ENCODE measurements around the gene TMEM232. TPM values are rescaled to one million over a fixed set of nuclear protein-coding genes. Genes with fewer than 3 reads are reported as not detected.

The TMEM232 gene
- polyA plus RNA-seq, 1 donor (not counting 4 experiments of a cell fraction or from before 2014, with no cell fraction given): 1.00 TPM

DNA sequence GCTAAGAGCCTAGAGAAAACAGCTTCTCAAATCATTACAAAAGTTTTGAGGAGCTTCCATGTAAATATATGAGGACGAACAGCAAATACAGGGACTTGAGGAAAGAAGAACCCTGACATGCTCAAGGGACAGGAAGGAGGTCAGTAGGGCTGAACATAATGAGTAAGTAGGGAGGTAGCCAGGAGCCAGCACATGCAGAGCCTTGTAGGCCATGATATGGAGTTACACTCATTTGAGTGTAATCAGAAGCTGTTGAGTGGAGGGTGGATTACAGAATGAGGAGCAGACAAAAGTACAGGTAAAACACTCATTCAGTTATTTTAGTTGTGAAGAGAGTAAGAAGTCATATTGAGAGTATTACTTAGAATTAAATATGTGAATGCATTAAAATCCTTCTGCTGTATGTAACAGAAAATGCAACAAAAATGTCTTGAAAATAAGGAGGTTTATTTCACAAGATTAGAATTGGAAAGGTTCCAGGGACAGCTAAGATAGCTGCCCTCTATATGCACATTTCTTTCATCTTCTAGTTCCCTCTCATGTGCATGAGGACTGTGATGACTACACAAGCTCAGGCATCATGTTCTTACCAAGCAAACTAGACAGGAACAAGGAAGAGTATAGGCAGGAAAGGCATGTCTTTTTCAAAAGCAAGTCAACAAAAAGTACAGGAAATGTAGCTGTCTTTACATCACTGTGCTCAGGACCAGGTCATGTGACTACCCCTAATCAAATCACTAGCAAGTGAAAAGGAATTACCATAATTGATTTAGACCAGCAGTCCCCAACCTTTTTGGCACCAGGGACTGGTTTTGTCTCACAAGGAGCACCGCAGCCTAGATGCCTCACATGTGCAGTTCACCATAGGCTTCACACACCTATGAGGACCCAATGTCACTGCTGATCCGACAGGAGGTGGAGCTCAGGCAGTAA, 87.2 kb downstream of the TMEM232 start:
- dilution Hi-C loops (cut with MboI; ENCODE audit: extremely low pct_ligation_motif_present, low sequenced_read_pairs): no loop called here
- no peak for DNase-seq (ENCODE audit: low read depth, low spot score)
- TF ChIP-seq, protein P1, sequence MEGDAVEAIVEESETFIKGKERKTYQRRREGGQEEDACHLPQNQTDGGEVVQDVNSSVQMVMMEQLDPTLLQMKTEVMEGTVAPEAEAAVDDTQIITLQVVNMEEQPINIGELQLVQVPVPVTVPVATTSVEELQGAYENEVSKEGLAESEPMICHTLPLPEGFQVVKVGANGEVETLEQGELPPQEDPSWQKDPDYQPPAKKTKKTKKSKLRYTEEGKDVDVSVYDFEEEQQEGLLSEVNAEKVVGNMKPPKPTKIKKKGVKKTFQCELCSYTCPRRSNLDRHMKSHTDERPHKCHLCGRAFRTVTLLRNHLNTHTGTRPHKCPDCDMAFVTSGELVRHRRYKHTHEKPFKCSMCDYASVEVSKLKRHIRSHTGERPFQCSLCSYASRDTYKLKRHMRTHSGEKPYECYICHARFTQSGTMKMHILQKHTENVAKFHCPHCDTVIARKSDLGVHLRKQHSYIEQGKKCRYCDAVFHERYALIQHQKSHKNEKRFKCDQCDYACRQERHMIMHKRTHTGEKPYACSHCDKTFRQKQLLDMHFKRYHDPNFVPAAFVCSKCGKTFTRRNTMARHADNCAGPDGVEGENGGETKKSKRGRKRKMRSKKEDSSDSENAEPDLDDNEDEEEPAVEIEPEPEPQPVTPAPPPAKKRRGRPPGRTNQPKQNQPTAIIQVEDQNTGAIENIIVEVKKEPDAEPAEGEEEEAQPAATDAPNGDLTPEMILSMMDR (optimal IDR thresholded peaks at IDR 0.05 in 1 of 3, IDR thresholded peaks at IDR 0.05 in 1 of 3, conservative IDR thresholded peaks at IDR 0.05 in 1 of 3; ENCODE audit: extremely low read depth in 1 of 3, insufficient read depth in 2 of 3, low read length in 3 of 3): no peak
- no peak for TF ChIP-seq EZH2 (IDR thresholded peaks at IDR 0.05; ENCODE audit: low read length)

GRCh38 chr5:110634475-110634874, 92.0 kb downstream of the TMEM232 start:
- dilution Hi-C loops (cut with MboI; ENCODE audit: extremely low pct_ligation_motif_present, low sequenced_read_pairs): no loop called here

More for the DNA sequence above, 87.2 kb downstream of the TMEM232 start:
- H3K4me2 ChIP-seq (ENCODE audit: control insufficient read depth, extremely low read depth, insufficient read depth, low read depth, low read length): no peak overlapping the region
- H3K9me3 ChIP-seq (ENCODE audit: control insufficient read depth, low read depth, low read length): no peaks in the 10 kb centered on the region
- H3K4me1 ChIP-seq (ENCODE audit: control insufficient read depth, extremely low read depth, insufficient read depth, low read length): no peaks in the 10 kb centered on the region
- H3K79me2 ChIP-seq (ENCODE audit: control insufficient read depth, insufficient read depth, low read length): no peaks in the 10 kb centered on the region
- no peaks in the 10 kb centered on the region for H3K36me3 ChIP-seq (ENCODE audit: control insufficient read depth in 2 of 2, extremely low read depth in 1 of 2, insufficient read depth in 2 of 2, low read length in 2 of 2)
- no peak overlapping the region for H3K27ac ChIP-seq (ENCODE audit: control insufficient read depth, insufficient read depth, low read length)
- no peak overlapping the region for H2AFZ ChIP-seq (ENCODE audit: control insufficient read depth, low read length)
- no peaks in the 10 kb centered on the region for H3K9me1 ChIP-seq (ENCODE audit: control insufficient read depth, extremely low read depth, insufficient read depth, low read length)
- FAIRE-seq: no peak
- no peak overlapping the region for H3K4me3 ChIP-seq (ENCODE audit: control insufficient read depth in 2 of 3, extremely low read depth in 1 of 3, insufficient read depth in 2 of 3, low read depth in 1 of 3, low read length in 3 of 3)
- no peaks in the 10 kb centered on the region for H3K27me3 ChIP-seq (ENCODE audit: control insufficient read depth, extremely low read depth, insufficient read depth, low read length)
- H3K9ac ChIP-seq (ENCODE audit: control insufficient read depth, extremely low read depth, insufficient read depth, low read length): no peak overlapping the region
- H4K20me1 ChIP-seq (ENCODE audit: control insufficient read depth, extremely low read depth, insufficient read depth, low read length): no peaks in the 10 kb centered on the region

More at GRCh38 chr5:110634475-110634874, 92.0 kb downstream of the TMEM232 start:
- Histone ChIP-seq H3K9me3 (ENCODE audit: control insufficient read depth, low read depth, low read length) (no peaks in the 10 kb centered on the region), H3K4me2 (ENCODE audit: control insufficient read depth, extremely low read depth, insufficient read depth, low read depth, low read length) (no peak overlapping the region), H3K4me1 (ENCODE audit: control insufficient read depth, extremely low read depth, insufficient read depth, low read length) (no peaks in the 10 kb centered on the region), H3K27me3 (ENCODE audit: control insufficient read depth, extremely low read depth, insufficient read depth, low read length) (no peaks in the 10 kb centered on the region), H3K9me1 (ENCODE audit: control insufficient read depth, extremely low read depth, insufficient read depth, low read length) (no peaks in the 10 kb centered on the region), H4K20me1 (ENCODE audit: control insufficient read depth, extremely low read depth, insufficient read depth, low read length) (no peaks in the 10 kb centered on the region), H3K9ac (ENCODE audit: control insufficient read depth, extremely low read depth, insufficient read depth, low read length) (no peak overlapping the region), H3K4me3 (ENCODE audit: control insufficient read depth in 2 of 3, extremely low read depth in 1 of 3, insufficient read depth in 2 of 3, low read depth in 1 of 3, low read length in 3 of 3) (no peak overlapping the region), H3K79me2 (ENCODE audit: control insufficient read depth, insufficient read depth, low read length) (no peaks in the 10 kb centered on the region), H3K27ac (ENCODE audit: control insufficient read depth, insufficient read depth, low read length) (no peak overlapping the region), H3K36me3 (ENCODE audit: control insufficient read depth in 2 of 2, extremely low read depth in 1 of 2, insufficient read depth in 2 of 2, low read length in 2 of 2) (no peaks in the 10 kb centered on the region), H2AFZ (ENCODE audit: control insufficient read depth, low read length) (no peak overlapping the region)
- TF ChIP-seq, protein P1 (optimal IDR thresholded peaks at IDR 0.05 in 1 of 3, IDR thresholded peaks at IDR 0.05 in 1 of 3, conservative IDR thresholded peaks at IDR 0.05 in 1 of 3; ENCODE audit: extremely low read depth in 1 of 3, insufficient read depth in 2 of 3, low read length in 3 of 3): no peak
- TF ChIP-seq EZH2 (IDR thresholded peaks at IDR 0.05; ENCODE audit: low read length): no peak
- FAIRE-seq: no peak
- DNase-seq (ENCODE audit: low read depth, low spot score): no peak

Measured in keratinocyte (primary cell).